Stimulated activated CD4-positive, alpha-beta T cell treated with anti-CD3 and anti-CD28 coated beads, Interleukin-12 subunit alpha, Interleukin-12 subunit beta, amount 100 ng/mL, for 4 hours (primary cell): ENCODE data around the gene BTBD9.
"Not testable (repeated sequence)": the region's sequence is repeated elsewhere in the genome, so short reads cannot be mapped to it uniquely, and the experiment has no call there.

Experiments used
- DNase-seq: peaks from one replicate; pipeline ENCODE4 v3.0.0-alpha.2; 2020

The BTBD9 gene

DNA sequence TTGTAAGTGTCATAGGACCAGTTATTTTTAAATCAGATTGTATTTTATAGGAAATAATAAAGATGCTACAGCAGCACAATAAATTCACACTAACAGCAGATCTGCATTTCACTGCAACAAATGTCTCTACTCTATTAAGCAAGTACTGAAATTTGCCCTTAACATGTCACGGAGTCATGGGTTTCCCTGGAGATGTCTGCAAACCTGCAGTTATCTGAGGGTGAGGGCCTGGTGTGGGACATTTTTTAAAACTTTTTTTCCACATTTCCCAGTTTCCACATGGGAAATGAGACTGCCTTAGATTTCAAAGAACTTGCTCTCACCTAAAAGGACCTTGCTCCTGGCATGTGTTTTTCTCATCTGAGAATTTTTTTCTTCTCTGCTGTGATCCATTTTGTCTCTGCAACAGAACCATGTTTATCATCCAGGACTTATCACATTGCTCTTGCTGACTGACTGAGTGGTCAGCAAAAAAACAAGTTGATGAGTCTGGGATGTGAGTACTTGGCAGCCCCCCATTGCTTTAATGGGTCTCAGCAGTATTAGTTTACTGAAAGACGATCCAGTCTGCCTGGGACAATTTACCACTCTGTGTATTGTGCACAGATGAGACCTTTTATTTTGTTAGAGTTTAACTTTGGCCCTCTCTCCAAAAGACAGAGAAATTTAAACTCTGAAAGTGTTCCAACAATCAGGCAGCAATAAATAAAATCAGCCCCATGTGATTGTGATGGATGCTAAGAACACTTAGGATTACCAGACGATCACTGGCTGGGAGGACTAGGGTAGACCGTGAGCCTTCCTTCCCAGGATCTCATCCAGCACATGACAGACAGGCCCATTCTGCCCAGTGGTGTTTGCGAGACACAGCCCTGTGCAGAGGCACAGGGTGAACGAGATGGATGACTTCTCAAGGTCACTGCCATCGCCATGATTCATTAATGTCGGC is 268.8 kb downstream of the BTBD9 start:
- no peak for DNase-seq

DNA sequence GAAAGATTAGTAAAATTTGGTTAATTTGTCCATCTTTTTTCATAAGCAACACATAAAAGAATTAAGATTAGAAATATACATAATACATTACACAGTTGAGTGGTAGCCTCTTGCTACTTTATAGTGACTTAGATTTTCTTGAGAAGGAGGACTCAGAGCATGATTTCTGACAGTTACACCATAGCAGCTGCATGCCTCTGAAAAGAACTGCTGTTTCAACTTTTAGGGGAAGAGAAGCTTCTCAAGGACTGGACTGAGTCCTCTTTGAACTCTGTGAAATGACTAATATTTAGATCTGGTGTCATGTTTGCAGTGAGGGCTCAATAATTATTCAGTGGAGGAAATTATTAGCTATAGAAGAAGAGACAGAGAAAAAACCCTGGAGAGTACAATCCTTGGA is 272.5 kb downstream of the BTBD9 start:
- no peak for DNase-seq

DNA sequence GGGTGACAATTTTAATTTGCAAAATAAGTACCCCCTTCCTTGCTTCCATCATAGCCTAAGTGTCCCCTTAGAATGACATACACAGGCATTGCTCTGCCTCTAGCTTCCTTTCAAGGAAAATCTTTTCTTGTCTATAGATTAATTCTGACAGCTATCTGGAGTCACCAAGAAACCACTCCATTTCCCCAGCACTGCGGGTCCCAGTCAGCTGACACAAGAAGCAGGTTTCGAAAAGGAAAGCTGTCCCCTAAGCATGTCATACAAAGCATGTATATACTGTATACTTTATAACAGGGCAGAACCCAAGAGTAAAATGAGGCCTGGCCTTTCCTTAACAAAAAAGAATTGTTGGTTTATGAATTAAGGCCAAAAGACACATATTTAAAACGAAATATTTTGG is 273.5 kb downstream of the BTBD9 start:
- DNase-seq = no peak

DNA sequence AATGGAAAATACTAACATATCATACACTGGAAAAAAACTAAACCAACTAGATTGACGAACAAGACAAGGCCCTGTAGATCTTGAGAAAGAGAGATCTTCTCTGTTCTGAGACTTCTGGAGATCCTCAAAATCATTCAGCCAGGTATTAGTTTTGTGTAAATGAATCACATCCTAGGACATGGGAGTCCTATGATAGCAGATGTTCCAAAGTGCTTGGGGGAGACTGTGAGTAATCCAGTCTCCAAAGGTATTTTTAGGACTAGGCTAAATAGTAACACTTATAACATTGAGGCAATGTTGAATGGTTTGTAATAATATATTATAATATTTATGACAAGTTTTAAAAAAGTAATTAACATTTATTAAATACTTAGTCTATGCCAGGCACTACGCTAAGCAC is 275.0 kb downstream of the BTBD9 start:
- no peak for DNase-seq

DNA sequence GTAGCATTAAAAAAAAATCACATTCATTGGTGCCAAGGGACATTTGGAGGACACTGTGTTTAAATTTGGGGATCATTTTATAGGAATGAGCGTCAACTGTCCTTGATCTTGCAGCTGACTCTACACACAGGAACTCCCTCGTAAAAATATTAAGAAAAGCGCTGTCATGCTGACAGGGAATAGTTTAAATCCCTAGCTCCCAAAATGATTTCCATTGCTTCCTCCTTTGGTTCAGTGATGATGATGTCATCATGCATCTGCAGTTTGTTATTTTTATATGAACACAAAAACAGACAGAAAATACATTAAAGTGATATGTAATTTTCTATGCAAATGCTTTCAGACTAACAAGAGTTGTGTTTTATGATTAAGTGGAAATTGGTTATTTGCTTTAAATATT is 275.6 kb downstream of the BTBD9 start:
- no peak for DNase-seq

DNA sequence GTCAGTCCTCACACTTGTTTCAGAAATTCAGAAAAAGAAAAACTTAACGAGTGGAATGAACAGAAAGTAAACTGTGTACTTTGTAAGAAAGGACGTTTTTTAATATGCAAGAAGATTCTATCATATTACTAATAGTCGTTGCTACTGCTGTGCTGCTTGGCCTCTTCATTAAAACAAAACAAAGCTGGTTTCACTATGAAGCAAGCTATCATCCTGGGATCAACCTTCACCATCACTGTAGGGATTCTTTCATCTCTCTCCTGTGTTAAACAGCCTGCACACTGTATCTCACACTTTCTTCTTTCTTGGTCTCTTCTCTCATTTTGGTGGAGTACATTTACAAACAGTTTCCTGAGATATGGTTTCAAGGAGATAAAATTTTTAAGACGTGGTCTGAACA is 284.2 kb downstream of the BTBD9 start:
- no peak for DNase-seq

DNA sequence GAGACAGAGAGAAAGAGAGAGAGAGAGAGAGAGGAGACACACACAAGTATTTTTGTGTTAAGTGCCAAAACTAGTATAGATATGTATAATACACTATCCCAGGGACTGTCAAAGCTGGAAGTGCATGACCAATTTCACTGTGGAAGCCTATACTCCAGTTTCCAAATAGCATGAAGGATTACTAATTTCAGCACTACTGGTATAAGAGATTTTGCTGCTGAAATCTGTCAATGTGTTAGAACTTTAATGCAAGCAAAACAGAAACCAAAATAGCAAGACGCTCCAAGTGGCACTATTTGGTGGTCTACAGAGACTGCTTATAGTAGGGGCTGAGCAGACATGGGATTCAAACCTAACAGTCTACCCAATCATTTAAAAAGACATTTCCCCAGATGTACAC is 284.8 kb downstream of the BTBD9 start:
- no peak for DNase-seq

DNA sequence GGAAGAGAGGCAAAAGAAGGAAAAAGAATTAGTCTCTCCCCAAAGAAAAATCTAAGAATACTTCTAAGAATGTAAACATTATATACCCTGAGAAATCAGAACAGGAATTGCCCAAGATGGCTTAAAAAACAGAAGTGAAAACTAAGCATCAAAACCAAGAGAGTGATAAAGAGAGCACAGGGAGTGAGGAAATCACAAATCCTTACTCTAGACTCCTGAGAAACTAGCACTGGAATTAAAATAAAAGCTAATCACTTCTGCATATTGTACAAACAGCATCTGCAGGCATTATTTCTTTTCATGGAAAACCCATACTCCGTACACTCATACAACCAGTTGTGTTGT is 285.7 kb downstream of the BTBD9 start:
- no peak for DNase-seq

DNA sequence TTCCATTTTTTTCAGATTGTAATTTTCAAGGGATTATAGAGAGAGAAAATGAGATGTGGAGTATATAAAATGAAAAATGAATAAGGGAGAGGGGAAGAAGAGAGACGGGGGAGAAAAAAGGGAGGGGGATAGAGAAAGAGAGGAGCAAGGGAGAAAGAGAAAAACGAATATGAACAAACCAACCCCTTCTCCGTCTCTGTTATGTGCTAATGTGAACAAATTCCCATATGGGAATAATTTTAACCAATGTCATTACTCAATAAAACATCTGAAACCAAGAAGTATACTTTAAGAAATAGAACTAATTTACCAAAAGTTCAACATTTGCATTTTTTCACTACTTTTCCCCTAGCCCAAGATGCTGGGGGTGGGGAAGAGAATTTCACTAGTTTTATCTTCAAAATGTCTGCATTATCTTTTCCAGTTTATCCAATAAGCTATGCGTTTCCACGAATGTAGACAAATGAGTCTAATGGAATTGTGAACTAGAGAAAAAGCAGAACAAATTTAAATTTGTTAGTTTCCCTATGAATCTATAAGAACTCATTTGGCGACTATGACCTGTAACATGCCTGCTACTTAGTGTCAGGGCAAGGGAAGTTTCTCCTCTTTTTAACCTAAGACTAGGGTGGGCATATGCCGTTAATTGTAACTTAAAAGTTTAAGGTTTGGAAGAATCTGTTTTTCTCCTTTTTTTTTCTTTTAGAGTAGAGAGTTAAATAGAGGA is 286.3 kb downstream of the BTBD9 start:
- no peak for DNase-seq

DNA sequence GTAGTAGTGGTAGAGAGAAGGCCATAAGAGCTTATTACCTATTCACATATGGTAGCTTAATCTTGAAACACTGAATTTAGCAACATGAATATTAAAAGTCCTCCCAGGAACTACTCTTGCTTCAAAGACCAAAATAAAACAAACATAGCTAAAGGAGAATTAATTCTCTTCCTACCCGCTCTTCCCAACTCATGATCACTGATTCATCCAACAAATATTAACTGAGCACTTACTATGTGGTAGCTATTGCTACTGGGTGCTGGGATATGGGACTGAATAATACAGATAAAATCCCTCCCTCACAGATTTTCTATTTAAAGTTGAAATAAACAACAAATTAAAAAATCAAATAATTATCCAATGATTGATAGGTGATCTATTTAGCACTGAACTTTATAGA is 287.1 kb downstream of the BTBD9 start:
- no peak for DNase-seq

DNA sequence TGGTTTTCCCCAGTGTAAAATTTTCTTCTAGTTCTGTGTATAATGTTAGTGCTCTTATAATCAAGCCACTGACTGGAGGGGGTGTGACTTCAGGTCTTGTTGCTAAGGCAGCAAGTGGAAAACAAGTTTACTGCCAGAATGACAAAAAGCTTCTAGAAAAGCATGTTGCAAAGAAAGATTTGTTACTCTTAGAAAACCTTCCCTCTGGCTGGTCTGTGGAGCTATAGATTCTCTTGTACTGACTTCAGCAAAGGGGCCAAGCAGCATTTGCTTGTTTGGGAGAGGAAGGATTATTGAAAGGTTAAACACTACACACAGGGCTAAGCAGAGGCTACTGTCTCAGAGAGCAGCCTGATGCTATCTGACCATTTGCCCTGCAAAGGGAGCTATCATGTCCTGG is 288.8 kb downstream of the BTBD9 start:
- DNase-seq = no peak

DNA sequence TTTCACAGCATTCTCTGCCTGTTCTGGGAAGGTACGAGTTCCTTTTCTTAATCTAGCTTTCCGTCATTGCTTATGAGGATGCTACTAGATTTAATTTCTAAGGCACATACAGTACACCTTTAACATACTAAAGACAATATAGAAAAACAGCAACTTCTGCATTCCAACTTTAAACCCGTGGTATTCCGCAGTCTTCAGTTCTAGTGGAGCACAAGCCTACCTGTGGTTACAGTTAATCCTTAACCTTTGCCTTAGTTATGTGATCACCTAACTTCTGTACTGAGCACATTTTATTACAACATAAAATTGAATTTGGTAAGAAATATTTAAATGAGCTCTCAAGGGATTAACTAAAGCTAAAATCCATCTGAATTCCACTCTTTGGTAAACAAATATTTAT is 289.5 kb downstream of the BTBD9 start:
- DNase-seq = no peak

DNA sequence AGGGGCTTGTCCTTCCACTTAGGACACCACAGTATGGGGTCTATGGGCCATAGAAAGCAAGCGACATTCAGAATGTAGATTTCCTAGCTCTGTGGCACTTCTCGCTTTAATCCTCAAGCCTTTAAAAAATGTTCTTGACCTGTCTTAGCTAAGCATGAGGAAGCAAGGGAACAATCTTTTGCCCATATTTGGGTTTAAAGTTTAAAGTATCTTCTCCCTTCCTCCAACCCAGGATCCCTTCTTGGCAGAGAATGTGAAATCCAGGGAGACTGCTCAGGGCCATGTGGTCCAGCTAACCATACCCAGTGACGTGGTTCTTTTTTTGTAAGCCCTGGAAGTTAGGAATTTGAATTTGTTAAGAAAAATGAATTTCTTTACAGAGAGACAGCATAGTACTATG is 289.9 kb downstream of the BTBD9 start:
- DNase-seq = no peak

DNA sequence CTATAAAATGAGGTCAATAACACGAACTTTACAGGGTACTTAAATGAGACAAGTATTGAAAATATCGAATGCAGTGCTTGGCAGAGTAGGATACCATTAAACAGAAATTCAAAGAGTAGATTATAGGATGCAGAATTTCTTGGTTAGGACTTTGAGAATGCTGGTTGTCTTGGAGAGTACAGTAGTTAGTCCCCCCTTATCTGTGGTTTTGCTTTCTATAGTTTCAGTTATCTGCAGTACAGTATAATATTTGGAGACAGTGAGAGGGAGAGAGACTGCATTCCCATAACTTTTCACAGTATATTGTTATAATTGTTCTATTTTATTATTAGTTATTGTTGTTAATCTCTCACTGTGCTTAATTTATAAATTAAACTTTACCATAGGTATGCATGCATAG is 290.5 kb downstream of the BTBD9 start:
- no peak for DNase-seq

DNA sequence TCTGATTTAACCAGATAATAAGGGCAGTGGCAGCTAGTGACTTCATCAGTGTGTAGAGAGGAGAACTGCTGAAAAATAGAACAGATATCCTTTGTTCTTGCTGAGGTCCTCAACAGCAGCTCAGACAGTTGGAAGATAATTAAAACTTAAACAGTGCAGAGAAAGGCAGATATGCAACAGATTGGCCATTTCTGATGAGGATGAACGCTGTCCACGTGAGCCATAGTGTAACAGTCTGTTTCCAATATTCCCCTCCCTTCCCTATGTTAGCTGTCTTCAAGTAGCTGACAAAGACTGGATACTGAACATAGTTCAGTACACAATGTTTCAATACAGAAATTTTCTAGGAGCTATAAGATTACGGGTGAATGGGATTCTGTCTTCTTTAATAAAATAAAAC is 291.4 kb downstream of the BTBD9 start:
- DNase-seq = no peak

DNA sequence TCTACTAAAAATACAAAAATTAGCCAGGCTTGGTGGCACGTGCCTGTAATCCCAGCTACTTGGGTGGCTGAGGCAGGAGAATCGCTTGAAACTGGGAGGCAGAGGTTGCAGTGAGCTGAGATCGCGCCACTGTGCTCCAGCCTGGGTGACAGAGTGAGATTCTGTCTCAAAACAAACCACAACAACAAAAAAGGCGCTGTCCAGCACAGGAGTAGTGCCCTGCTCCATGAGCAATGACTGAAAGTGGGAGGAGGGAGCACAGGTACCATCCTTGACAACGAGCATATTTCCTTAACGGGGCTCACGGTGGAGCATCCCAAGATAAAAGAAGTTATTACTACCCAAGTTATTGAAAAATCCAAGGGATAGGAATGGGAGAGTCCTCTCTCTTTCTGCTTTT is 291.9 kb downstream of the BTBD9 start:
- DNase-seq = not testable (repeated sequence)

DNA sequence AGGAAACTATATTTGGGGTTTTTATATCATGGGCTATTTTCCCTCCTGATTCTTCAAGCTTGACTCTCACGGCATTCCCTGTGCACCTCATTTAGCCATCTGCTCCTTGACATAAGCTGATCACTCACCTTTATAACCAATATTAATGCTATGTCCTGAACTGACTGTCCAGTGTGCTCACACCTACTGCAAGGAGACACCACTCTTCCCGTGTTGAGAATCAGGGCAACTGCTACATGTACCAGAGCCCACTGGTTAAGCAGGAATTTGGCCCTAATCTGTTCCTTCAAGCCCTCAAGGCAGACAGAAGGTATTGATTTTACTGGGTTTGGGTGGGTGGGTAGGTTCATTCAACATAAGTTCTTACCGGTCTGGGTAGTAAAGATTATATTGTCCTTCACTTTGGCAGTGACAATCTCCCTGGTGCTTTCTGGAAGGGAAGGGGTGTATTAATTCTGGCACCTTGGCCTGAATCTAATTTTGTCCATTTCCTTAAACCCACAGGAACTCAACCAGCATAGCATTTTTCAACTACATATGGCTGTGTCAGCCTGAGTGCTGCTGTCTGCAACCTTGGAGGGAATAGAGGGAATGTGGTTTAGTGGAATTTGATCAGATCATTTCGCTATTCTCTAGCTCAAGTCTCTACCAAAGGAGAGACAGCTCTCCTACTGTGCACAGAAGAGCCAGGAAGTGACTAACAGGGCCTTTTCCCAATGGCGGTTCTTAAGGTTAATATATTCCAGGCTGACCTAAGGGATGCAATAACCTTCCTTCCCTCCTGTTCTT is 293.2 kb downstream of the BTBD9 start:
- no peak for DNase-seq

DNA sequence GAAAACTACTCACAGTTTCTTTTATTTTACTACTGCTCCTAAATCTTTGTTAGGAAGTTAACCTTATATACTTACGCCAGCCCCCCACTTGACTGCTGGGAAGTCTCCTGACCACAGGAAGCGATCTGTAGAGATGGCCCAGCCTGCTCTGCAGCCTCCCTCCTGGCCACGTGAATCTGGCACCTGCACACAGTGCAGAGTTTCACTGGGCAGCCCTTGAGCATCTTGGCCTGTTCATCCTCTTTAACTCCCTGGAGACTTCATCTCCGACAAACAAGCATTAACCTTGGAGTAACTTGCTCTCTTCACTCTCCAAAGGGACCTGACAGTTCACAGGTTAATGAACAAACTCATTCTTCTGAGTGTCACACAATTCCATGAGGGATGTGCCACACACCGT is 294.1 kb downstream of the BTBD9 start:
- no peak for DNase-seq

DNA sequence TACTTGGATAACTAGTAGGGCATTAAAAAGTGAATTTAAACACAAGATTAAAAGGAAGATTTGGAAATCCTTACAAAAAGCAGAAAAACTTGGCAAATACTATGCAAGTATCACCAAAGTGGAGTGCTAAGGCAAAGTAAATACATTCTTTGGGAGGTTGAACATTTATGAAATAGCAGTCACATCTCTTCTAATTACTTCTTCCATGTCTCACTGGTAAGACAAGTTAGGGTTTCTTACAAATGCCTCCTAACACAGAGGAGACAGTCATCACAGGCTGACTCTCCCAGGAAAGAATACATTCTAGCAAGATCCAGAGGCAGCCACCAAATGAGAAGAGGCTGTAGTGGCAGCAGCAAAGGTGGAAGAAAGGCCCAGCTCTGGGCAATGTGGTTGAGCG is 298.2 kb downstream of the BTBD9 start:
- DNase-seq = no peak

DNA sequence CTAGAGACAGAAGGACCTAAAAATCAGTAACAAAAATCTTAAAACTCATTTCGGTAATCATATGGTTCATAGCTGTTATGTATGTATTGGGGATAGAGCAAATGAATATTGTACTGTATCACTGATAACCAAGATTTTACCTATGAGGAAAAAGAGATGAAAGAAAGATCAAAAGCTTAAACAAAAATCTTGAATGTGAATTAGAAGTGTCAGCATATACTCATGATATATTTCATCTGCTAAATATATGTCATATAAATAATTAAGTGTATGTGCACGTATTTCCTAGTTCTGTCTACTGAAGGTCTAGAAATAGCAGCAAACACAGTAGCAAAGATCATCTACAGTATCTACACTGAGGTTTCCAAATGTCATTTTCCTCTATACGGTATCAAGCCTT is 299.8 kb downstream of the BTBD9 start:
- DNase-seq = no peak

DNA sequence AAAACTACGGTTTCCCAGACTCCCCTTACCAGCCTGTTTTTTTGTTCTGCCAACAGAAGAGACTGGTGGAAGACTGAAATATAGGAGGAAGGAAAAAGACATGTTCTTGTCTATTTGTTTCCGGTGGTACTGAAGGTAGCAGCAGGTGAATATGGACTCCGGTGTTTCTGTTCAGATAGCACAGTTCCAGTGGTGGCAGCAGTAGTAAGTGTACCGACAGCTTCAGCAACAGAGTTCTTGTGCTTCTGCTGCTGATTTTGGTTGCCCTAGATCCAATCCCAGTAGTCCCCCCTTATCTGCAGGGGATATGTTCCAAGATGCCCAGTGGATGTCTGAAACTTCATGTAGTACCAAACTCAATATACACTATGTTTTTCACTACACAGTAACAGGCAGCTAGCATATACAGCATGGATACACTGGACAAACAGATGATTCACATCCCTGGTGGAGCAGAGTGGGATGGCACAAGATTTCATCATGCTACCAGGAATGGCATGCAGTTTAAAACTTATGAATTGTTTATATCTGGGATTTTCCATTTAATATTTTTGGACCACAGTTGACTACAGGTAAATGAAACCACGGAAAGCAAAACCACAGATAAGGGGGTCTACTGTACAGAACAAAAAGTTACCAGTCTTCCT is 301.8 kb downstream of the BTBD9 start:
- no peak for DNase-seq

DNA sequence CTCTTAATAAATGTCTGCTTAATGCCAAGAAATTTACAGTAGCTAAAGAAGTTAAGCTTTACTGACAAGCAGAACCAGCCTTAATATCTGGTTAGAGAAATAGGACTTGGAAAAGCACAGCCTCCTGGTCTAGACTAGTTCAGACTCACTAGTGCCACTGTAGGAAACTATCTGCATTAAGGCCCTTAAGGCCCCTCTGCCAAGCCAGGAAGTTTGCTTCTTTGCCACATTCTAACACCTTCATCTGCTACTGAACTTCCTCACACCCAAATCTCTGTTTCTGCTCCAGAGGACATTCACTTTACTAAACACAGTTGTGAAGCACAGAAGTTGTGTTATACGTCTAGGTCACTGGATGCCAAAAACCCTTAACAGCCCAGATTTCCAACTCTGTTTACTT is 302.8 kb downstream of the BTBD9 start:
- DNase-seq = no peak

DNA sequence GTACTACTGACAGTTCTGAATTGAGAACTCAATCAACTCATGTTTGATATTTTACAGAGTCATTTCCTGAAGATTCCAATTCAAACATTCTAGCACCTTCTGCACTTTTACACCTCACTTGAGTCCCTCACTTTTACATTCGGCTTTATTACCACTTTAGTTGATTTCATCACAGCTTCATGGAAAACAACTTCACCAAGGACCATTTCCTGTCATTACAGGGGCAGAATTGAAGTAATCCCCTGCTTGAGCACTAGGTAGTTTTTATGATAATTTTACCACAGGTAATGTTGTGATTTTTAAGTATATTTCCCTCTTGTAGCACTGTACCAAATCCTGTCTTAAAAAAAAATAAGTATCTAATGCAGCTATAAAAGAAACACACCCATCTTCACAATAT is 312.9 kb downstream of the BTBD9 start:
- DNase-seq = no peak
